ENCODE data around the gene EXOC7.
"Not testable (repeated sequence)": the region's sequence is repeated elsewhere in the genome, so short reads cannot be mapped to it uniquely, and the experiment has no call there.

Gene EXOC7

GRCh38 chr17:76075364-76076145 is 28.0 kb downstream of the EXOC7 start:
- DNase-seq (ENCODE audit: low read depth), result no peak

DNA sequence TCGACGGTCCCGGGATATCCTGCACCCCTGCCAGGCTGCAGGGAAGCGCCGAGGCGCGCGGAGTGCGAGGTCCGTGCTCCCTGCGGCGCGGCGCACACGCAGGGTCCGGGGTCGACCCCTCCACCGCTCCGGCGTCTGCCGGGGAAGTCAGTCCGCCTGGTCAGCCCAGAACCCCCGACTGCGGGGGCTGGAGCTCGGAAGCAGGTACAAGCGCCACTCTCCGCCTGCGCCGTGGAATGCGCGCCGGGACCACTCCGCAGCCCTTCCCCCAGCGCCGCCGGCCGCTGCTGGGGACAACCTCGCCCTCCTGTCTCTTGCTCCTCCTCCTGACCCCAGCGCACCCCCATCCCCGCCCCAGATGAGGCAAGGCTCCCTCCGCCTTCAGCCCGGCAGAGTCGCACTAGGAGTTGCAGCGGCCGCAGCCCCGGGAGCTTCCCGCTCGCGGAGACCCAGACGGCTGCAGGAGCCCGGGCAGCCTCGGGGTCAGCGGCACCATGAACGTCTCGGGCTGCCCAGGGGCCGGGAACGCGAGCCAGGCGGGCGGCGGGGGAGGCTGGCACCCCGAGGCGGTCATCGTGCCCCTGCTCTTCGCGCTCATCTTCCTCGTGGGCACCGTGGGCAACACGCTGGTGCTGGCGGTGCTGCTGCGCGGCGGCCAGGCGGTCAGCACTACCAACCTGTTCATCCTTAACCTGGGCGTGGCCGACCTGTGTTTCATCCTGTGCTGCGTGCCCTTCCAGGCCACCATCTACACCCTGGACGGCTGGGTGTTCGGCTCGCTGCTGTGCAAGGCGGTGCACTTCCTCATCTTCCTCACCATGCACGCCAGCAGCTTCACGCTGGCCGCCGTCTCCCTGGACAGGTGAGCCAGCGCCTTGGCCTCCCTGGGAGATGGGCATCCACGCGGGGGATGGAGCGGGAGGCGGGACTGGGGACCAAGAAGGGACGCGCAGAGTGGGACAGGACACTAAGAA is 28.9 kb downstream of the EXOC7 start, which contains the start of gene GALR2:
TSS of gene GALR2 (plus strand) at position 392 of the 974 bp plus-strand sequence. CDS start at position 495, 103 bp downstream.
- no peak for DNase-seq (ENCODE audit: low read depth)

- peak; percentile 68 for DNase-seq (ENCODE audit: low read depth)
Measured at GRCh38 chr17:76072148-76072858, 31.3 kb downstream of the EXOC7 start, which contains the start of gene SRP68. SRP68 (minus strand) TSS chr17:76072517; CDS start chr17:76072491, 26 bp downstream.

DNA sequence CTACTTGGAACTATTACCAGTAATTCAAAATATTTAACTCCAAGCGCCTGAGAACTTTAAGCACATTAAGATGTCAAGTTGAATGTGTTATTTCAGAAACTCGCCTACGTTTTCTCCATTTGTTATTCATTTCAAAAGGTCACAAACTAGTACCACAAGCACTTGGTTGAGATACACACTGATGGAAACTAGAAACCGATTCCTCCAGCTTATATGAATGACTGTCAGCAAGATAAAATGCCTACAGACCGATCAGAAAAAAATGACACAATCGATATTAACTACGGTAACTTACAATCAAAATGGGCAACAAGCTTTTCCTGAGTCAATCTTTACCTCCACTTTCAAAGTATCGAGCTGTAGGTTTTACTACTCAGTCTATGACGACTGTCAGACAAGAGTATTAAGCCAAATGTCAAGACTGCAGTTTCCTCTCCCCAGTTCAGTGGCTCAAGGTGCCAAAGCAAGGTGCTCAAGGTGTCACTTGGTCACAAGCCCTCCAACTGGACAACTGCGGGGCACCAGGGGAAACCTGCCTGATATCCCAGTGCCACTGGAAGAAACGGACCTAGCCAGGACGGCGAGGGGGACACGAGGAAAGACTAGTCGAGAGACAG is 31.9 kb downstream of the EXOC7 start:
- DNase-seq (ENCODE audit: low read depth), result no peak

DNA sequence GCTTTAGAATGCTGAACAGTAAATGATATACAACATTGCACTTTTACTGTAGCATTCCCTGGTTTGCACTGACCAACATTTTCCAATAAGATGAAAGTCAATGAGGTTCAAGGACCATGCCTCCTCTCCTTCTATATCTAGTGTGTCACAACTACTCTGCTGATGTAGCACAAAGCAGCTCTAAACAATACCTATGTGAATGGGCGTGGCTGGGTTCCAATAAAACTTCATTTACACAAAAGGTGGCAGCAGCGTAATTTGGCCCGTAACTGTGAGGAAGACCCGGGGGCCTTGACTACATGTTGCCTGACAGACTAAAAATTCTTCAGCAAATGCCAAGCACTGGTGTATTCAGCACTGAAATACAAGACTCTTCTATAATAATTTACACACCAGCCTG is 37.8 kb downstream of the EXOC7 start:
- no peak for DNase-seq (ENCODE audit: low read depth)

GRCh38 chr17:76063875-76064546 is 39.6 kb downstream of the EXOC7 start:
- no peak for DNase-seq (ENCODE audit: low read depth)

DNA sequence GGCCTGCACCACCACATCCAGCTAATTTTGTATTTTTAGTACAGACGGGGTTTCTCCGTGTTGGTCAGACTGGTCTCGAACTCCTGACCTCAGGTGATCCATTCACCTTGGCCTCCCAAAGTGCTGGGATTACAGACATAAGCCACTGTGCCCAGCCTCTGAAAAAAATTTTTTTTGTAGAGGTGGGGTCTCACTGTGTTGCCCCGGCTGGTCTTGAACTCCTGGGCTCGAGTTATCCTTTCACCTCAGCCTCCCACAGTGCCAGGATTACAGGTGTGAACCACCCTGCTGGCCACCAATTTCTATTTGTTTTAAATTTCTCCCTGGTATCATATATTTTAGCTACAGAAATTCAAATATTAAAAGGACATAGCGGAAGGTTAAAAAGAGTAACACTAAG is 45.3 kb downstream of the EXOC7 start:
- DNase-seq (ENCODE audit: low read depth), result not testable (repeated sequence)

GRCh38 chr17:76056882-76057281 is 46.7 kb downstream of the EXOC7 start:
- DNase-seq (ENCODE audit: low read depth), result no peak

- DNase-seq (ENCODE audit: low read depth), result peak; percentile 43
Measured at GRCh38 chr17:76054112-76054476, 49.5 kb downstream of the EXOC7 start.

- DNase-seq (ENCODE audit: low read depth), result peak; percentile 70
Measured at GRCh38 chr17:76053246-76054111, 50.1 kb downstream of the EXOC7 start.

DNA sequence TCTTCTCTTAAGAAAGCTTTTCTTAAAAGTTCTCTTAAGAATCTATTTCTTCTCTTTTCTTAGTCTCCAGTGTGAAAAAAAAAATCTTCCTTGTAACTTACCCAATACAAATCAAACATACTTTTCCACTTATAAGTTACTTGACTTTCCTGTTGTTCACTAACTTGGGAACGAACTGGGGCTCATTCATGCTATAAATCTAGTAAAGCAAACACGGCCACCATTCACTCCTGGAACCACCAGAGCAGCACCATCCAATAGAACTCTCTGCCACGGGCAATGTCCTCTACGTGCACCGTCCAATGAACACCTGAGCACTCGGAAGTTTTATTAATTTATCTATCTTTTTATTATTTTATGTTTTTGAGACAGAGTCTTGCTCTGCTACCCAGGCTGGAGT is 52.0 kb downstream of the EXOC7 start:
- no peak for DNase-seq (ENCODE audit: low read depth)

DNA sequence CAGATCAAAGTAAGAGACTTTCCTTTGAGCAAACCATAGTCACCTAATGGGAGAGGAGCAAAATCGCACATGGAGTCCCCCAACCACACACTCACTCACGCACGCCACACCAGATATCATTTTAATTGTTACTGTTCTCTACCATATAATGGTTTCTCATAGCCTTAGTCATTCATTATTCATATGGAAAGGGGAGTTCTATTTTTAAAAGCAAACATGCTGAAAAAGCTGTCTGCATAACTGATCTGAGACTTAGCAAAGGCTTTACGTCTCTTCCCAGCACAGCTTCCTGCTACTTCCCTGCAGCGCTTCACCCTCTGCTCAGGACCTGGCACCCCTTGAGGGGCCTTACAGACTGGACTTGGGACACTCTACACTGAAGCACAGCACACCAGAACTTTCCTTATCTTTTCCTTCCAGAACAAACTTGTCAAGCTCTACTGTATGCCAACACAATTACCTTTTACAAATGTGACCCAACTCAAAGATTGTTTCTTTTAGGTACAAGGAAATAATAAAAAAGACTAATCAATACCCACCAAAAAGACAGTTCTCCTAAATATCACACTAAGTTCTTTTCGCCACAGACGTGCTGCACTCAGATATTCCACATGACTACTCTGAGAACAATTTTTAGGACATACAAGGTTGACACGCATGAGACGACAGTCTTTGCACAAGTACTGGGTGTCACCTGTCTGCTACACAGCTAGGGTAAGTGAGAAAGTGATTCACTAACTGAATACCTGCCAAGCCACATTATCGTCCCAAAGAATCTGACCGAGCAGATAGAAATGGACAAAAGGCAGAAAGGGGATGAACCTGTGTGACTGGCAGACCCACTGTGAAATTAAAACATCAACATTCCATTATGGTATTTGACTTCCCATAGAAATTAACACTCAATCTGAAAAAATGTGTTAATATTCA is 52.8 kb downstream of the EXOC7 start:
- no peak for DNase-seq (ENCODE audit: low read depth)

- no peak for DNase-seq (ENCODE audit: low read depth)
Measured at GRCh38 chr17:76049836-76050537, 53.6 kb downstream of the EXOC7 start.

DNA sequence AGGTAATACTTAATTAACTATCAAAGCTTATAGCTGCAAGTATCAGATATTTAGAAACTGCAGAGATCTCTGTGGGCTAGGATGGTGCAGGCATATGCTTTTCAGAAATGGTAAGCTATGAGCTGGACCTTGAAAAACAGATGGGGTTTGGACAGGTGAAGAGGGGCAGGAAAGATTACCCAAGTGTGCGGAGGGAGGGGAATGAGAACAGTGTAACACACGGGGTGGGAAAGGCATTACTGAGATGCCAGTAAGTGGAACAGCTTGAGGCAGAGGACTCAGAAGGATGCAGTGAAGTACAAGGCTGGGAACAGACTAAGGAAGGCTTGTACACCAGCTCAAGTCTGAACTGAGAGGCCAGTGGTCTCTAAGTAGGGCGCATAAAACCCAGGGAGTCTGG is 54.3 kb downstream of the EXOC7 start:
- DNase-seq (ENCODE audit: low read depth), result no peak

DNA sequence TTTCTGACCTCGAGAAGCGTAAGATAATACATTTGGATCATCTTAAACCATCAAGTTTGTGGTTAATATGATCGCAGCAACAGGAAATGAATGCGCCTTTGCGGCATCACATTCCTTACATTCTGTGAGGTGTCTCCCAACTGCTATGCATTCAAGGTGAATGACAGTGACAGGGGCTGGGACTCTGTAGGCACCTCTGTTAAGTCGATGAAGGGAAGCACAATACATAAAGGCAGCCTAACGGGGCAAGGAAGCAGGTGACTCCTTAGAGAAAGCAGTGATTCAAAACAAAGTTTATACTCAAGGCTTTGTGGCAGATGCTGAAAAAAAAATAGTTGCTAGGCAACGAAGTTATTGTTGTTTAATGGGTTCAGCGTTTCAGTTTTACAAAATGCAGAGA is 54.9 kb downstream of the EXOC7 start:
- DNase-seq (ENCODE audit: low read depth), result peak; percentile 52

DNA sequence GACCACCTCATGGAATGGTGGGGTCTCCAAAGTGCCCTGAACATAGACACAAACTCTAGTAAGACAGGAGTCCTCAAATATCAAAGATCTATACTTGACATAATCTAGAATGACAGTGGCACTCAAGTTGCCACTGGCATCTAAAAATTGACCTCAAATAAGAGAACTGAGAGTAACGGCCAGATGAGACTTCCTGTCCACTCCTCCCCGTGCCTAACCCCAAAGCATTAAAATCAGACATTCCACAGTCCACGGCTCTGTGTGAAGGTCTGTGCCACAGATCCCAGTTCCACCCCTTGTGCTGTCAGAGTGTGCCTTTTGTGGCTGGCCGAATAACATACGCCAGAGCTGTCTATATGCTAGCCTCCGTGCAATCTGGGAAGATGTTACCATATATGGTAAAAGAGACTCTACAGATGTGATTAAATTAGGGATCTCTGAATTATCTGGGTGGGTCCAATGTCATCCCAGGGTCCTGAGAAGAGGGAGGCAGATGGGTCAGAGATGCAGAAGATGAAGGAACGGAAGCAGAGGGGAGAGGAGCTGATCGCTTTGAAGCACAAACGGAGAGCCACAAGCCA is 55.5 kb downstream of the EXOC7 start:
- DNase-seq (ENCODE audit: low read depth), result no peak

- peak; percentile 70 for DNase-seq (ENCODE audit: low read depth)
Measured at GRCh38 chr17:76046064-76046463, 57.5 kb downstream of the EXOC7 start.

DNA sequence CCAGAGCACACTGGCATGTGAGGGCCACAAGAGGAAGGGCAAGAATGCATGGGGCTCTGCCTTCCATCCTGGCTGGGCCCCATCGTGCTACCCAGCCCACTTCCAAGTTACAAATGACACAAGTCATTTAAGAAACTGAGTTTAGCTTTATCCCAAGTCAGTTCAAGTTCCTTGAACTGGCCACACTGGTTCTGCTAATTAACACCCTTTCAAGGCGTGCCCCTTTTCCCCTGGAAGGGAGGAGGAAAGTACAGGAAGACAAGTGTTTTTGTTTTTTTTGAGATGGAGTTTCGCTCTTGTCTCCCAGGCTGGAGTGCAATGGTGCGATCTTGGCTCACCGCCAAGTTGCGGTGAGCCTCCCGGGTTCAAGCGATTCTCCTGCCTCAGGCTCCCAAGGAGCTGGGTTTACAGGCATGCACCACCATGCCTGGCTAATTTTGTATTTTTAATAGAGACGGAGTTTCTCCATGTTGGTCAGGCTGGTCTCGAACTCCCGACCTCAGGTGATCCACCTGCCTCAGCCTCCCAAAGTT is 59.0 kb downstream of the EXOC7 start:
- not testable (repeated sequence) for DNase-seq (ENCODE audit: low read depth)
